Measurements from ENCODE around the gene TMUB1. TPM values are rescaled to one million over a fixed set of nuclear protein-coding genes. Genes with fewer than 3 reads are reported as not detected.

TMUB1 gene
- total RNA-seq, 1 donor from 2014 or later: 59.9 TPM

DNA sequence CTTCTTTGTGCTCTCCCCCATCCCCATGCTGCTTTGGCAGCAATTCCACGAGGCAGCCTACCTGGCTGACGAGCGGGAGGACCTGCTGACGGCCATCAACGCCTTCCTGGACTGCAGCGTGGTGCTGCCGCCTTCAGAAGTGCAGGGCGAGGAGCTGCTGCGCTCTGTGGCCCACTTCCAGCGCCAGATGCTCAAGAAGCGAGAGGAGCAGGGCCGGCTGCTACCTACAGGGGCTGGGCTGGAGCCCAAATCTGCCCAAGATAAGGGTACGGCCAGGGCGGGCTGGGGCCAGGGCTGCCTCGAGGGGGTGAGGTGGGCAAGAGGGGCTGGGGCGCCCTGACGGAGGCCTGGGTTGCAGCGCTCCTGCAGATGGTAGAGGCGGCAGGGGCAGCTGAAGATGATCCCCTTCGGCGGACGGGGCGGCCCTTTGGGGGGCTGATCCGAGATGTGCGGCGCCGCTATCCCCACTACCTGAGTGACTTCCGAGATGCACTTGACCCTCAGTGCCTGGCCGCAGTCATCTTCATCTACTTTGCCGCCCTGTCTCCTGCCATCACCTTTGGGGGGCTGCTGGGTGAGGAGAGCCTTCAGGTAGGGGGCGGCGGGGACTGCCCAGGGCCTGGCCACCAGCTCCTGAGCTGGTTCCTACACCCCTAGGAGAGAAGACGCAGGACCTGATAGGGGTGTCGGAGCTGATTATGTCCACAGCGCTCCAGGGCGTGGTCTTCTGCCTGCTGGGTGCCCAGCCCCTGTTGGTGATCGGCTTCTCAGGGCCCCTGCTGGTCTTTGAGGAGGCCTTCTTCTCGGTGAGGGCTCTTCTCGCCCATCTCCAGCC lies 12.0 kb downstream of the TMUB1 start:
- DNase-seq (ENCODE audit: low read depth): no peak

DNA sequence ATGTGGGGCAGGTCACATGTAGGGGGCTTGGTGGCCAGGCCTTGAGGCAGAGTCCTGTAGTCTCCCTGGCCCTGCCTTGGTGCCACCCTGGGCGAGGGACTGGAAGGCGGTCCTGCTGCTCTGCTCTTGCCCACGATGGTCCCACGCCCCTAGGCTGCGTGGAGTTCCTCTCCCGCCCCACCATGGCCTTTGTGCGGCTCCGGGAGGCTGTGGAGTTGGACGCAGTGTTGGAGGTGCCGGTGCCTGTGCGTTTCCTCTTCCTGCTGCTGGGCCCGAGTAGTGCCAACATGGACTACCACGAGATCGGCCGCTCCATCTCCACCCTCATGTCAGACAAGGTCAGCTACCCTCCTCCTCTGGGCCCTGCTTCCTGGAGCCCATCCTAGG lies 12.7 kb downstream of the TMUB1 start:
- DNase-seq (ENCODE audit: low read depth): no peak

DNA sequence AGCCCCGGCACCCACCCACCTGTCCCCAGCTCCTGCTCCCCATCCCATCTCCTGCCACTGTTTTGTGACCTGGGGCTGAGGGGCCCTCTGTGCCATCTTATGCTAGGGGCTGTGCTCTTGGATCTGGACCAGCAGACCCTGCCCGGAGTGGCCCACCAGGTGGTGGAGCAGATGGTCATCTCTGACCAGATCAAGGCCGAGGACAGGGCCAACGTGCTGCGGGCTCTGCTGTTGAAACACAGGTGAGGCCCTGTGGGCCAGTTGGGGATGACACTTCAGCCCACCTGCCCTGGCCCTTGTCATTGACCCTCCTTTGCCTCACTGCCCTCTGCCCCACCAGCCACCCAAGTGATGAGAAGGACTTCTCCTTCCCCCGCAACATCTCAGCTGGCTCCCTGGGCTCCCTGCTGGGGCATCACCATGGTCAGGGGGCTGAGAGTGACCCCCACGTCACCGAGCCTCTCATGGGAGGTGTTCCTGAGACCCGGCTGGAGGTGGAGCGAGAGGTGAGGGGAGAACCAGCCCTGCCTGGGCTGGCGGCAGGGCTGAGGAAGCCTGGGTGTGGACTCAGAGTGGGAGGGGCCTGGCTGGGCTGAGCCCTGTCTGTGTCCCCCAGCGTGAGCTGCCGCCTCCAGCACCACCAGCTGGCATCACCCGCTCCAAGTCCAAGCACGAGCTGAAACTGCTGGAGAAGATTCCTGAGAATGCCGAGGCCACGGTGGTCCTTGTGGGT lies 13.3 kb downstream of the TMUB1 start:
- no peak for DNase-seq (ENCODE audit: low read depth)

DNA sequence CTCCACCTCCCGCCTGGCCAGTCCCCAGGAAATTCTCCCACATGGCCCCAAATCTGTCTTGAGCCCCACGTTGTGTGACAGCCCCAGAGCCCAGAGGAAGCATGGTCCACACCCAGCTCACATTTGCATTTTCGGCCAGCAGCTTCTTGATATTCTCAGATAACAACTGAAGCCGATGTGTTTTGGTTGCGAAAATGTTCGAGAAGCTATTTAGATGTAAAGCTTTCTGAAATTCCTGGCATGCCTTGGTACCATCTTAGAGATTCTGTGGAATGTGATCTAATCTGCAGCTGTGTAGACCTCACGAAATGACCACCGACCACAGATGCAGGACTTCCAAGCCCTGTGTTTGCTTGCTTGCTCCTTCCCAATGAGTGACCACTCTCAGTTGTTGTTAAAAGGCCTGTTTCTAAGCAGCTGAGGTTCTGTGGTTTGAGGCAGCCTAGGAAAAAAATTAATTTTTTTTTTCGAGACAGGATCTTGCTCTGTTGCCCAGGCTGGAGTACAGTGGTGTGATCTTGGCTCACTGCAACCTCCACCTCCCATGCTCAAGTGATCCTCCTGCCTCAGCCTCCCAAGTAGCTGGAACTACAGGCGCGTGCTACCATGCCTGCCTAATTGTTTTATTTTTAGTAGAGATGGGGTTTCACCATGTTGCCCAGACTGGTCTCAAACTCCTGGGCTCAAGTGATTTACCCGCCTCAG lies 15.1 kb downstream of the TMUB1 start:
- peak; percentile 99 for DNase-seq (ENCODE audit: low read depth)

DNA sequence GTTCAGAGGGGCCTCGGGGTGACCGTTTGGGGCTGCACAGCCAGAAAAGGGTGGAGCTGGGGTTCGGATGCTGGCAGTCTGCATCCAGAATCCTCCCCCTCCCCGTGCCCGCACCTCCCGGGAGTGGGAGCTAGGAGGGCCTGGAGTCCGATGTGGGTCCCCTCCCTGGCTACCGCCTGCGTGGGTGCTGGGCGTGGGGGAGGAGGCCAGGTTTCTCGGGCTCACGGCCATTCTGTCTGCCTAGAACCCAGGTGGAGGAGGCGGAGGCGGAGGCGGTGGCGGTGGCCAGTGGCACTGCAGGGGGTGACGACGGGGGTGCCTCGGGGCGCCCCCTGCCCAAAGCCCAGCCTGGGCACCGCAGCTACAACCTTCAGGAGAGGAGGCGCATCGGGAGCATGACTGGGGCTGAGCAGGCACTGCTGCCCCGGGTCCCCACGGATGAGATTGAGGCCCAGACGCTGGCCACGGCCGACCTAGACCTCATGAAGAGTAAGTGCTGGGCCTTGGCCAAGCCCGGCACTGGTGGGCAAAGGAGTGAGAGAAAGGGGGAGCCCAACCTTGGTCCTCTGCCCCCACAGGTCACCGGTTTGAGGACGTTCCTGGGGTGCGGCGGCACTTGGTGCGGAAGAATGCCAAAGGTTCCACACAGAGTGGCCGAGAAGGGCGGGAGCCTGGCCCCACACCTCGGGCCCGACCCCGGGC lies 16.9 kb downstream of the TMUB1 start:
- no peak for DNase-seq (ENCODE audit: low read depth)

DNA sequence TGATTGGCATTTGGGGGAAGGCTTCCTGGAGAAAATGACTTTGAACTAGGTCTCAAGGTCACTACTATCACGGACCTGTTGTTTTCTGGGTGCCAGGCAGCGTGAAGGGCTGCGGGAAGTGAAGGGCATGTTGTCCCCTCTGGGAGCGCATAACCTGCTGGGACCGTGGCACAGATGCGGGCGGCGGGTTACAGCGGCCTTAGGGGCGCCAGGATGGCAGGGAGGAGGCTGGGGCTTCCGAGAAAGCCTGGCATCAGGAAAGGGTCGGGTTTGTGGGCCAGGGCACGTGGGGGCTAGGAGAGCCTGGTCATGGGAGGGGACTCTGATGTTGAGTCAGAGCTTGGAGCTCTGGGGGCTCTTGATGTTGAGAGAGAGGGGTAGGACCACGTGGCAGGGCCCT lies 17.8 kb downstream of the TMUB1 start:
- DNase-seq (ENCODE audit: low read depth): no peak

DNA sequence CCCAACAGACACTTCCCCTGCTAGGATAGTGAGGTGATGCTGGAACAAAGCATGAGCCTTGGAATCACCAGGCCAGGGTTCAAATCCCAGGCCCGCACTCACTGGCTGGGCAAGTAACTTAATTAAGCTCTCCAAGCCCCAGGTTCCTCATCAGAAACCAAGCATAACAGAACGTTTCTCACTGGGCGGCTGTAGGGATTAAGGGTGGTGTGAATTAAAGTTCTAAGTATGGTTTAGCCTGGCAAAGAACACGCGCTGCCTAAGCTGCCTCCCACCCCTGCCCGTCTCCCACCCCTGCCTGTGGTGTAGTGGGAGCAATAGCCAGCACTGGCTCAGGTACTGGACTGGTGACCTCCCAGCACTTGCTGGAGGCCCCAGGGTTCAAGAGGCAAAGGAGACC lies 18.3 kb downstream of the TMUB1 start:
- no peak for DNase-seq (ENCODE audit: low read depth)

DNA sequence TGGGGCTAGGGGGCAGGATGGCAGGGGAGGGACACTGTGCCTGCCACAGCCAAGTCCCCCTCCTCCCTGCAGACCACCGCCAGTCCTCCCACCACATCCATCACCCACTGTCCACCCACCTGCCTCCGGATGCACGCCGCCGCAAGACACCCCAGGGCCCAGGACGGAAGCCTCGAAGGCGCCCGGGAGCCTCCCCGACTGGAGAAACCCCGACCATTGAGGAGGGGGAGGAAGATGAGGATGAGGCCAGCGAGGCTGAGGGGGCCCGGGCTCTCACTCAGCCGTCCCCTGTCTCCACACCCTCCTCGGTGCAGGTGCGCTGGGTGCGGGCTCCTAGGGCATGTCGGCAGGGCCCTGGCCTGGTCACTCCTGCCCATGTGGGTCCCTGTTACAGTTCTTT lies 18.8 kb downstream of the TMUB1 start:
- DNase-seq (ENCODE audit: low read depth): no peak

DNA sequence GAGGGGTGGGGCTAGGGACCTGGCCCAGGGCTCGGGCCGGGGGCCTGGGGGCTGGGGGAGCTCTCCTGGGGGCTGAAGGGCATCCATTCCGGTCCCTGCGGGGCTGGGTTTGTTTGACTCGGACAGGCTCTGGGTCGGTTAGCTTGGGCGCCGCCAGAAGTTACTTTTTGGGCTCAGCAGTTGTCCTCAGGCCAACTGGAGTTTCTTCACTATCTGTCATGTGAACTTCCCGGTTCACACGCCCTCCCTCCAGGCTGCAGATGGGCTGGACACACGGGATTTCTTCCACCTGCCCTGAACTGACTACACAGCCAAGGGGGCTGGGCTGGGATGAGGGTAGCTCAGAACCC lies 20.1 kb downstream of the TMUB1 start:
- peak; percentile 96 for DNase-seq (ENCODE audit: low read depth)

DNA sequence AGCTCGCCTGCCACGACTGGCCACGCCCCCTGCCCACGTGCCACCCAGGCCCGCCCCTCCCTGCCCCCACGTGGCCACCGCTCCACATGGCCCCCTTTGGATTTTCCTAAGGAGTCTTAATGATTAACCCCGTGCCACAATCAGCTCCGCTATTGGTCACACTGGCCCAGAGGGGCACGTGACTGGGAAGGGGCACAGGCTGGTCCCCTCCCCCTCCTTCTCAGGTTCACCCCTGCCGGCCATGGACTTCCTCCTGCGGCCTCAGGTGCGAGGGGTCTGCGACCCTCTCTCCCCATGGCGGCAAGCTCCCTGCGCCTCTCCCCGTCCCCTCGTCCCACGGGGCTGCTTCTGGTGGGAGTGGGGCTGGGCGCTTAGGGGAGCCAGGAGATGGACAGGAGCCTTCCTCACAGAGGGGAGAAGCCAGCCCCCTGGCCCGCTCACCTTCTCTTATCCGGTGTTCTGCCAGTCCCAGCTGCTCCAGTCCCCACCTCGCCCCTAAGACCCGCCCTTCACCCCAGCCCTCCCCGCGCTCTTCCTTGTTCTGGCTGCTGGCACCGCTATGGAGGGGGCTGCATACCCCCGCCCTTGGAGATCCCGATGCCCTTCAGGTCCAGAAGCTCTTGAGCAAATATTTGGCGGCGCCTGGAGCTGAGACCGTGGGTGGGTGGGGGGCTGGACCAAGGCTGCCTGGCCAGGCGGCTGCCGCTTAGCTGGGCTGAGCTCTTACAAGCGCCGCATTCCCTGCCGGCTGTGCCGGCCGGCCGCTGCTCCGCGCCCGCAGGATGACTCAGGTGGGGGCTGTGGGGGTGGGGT lies 20.7 kb downstream of the TMUB1 start:
- DNase-seq (ENCODE audit: low read depth): peak; percentile 89

DNA sequence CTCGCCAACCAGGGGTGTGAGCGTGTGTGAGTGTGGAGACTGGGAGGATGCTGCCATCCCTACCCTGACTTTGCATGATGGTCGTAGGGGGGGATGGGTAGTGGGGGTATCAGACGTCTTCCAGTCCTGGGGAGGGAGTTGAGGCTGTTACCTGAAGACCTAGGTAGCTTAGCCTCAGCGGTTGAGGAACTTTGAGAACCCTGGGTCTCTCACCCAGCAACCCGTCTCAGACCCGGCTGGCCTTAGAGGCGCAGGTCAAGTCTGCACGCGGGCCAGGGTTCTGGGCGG lies 21.2 kb downstream of the TMUB1 start:
- DNase-seq (ENCODE audit: low read depth): no peak

DNA sequence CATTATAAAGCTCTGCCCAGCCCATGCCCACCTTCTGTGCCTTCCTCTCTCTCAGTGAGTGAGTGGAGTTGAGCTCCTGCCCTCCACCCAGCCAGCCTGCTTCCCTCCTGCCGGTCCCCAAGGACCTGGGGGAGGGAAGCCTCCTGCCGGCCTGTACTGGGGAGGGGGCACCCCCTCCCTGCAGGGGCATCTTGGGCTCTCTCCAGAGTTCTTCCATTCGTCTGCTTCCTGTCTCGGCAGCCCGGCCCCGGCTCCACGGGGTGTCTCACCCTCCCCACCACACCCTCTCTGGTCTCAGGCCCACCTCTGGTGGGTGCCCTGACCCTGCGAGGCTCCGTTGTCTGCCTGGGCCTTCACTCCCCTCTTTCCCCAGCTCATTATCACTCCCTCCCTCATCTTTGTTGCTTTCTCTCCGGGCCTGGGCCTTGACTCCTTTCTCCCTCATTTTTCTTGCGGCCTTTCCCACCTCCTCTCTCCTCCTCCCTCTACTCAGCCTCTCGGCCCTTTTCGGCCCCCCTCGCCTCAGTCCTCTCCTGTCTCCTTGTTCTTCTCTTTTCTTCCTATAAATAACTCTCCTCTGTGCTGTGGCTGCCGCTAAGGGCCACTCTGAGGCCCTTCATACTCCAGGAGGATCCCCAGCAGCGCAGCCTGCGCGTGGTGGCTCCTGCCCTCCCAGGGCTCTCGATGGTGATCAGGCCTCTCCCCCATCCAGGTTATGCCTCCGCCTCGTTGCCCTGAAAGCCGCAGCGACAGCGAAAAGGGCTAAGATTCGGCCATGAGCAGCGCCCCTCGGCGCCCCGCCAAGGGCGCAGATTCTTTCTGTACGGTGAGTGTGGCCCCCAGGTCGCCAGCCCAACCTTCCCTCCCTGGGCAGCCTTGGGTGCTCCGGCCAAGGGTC lies 21.8 kb downstream of the TMUB1 start:
- DNase-seq (ENCODE audit: low read depth): no peak

DNA sequence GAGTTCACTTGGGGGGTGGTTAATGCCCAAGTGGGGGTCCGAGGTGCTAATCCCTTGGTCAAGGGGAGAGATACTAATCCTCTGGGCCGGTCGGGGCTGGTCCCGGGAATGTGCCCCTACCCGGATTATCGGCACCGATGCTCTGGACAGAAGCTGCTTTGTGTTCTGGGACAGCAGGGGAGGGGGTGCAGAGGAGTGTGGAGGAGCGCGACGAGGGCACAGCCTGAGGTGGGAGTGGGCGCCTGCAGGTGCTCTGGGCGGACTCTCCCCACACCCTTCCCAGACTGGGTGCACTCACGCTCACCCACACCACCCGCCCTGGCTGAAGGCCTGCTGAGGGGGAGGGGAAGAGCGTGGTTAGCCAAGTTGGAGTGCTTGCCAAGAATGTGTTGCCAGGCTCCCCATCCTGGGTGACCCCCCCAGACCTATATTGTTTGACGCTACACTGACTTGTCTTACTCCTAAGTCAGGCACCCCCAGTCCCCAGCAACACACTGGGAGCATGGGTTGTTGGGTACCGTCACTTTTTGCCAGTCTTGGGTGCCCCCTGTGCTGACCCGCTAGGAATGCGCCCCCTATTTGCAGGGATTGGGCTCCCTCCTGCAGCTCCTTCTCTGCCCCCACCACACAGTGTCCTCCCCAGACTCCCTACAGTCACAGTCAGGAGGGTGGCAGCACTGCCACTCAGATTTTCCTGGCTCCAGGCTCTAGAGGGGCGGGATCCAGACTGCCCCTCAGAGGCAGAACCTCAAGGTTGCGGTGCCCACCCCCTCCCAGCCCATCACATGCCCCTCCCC lies 22.7 kb downstream of the TMUB1 start:
- DNase-seq (ENCODE audit: low read depth): peak; percentile 95

DNA sequence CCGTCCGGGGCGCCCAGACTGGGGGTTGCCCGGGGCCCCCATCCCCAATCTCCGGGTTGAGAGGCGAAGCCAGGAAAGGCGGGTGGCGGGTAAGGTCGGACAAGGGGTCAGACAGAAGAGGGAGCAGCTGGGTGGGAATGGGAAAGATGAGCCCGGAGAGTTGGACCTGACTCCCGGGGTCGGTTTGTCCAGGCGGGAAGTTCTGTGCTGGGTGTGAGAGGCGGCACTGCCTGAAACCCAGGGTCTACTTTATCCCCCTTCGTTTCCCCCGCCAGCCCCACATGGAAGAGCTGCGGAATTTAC lies 23.2 kb downstream of the TMUB1 start:
- DNase-seq (ENCODE audit: low read depth): no peak

DNA sequence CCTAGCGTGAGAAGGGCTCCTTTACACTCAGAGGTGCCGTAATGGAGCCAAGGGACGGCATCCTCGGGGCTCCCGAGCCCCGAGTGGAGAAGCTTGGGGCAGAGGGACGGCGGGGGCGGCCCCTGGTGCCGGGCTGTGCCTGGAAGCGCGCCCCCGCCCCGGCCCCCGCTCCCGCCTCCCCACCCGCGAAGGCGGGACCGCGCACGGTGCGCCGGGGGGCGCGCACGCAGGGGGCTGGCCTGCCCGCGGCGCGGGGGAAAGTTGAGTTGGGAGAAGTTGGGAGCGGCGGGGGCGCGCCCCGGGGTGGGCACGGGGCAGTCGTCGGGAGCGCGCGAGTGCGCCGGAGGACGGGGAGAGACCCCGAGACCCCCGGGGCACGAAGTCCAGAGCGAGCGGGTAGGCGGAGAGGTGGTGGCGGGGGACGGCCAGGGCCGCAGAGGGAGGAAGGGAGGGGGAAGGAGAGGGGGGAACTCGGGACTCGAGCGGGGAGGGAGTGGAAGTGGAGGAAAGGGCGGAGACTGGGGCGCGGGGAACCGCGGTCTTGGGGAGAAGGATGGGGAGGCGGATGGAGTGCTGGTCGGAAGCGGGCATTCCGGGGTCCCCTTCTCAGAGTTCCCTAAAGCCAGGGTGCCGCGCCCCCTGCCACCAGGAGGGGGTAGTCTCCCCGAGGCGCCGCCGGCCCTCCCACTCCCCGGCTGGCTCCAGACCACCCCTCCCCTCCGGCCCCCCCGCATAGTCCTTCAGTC lies 23.8 kb downstream of the TMUB1 start, which contains the start of gene SLC4A2:
TSS of gene SLC4A2 (plus strand) at position 223 of the 746 bp plus-strand sequence. CDS start 2,399 bp downstream, outside the sequence.
- peak; percentile 92 for DNase-seq (ENCODE audit: low read depth)

DNA sequence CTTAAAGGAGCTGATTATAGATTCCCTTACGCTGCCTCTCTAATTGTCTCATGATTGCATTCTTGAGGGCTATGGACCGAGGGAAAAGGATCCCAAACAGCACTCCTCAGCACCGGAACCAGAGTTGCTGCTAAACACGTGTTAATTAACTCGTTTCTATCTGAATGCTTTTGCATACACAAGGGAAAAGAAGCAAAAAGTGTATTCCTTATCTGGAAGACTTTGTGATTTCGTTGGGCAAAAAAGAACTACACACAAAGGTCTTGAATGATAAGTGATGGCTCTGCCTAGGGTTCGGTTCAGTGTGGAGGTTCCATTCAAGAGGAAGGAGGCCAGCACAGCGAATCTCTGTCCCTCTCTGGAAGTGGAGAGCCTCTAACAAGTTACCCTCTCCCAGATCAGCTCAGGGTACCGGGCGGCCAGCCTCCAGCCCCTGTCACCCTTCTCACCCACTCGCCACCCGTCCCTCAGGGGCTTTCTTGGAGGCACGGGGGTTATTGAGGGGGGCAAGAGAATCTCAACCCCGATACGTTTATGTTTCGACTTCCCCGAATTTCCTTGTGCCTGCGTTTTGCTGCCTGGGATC lies 24.4 kb downstream of the TMUB1 start:
- DNase-seq (ENCODE audit: low read depth): peak; percentile 97

DNA sequence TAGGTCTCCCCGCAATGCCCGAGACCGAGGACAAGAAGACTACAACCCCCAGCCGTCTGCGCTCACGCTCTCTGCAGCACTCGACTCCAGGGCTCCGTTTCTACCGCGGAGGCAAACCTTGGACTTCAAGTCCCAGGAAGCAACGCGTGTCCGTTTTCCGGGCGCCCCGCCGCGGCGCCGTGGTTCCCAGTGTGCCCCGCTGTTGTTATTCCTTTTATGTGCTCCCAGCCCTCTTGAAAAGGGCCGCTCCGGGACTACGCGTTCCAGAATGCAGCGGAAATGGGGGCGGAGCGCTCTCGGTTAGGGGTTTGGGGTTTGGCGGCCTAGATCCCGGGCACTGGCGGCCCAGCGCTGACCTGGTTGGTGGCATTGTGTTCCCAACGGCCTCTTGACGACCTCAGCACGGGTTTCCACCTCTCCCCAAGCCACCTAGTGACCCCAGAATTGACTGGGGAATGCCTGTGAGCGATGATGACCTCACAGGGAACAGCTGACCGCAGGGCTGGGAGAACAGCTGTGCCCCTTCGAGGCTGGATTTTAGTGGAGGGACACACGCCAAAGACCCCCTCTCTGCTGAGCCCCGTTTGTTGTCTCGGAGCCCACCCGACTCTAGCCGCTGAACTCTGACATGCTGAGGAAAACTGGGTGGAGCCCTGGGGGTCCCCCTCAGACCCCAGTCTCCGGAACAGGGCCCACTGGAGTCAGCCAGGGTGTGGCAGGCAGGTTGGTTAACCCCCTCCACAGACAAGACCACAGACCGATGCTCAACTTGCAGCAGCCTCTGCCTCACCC lies 25.1 kb downstream of the TMUB1 start:
- peak; percentile 100 for DNase-seq (ENCODE audit: low read depth)

All from myocyte (in vitro differentiated cells).